Upper lobe of left lung (tissue), 6 donors: ENCODE measurements around the gene TRIM34. TPM values are rescaled to one million over a fixed set of nuclear protein-coding genes. Genes with fewer than 3 reads are reported as not detected.
"Not testable (repeated sequence)": the region's sequence is repeated elsewhere in the genome, so short reads cannot be mapped to it uniquely, and the experiment has no call there.

Experiments
- ATAC-seq, 2 donors: fragments of 200-7000 bp; cut with Tn5 transposase; one replicate each; pipeline ENCODE4 v1.9.1; 2022; ENCODE audit warnings: mild to moderate bottlenecking in 2 of 2, moderate library complexity in 2 of 2; ENCODE audit not compliant: low FRiP score in 2 of 2
- DNase-seq, 2 donors: peaks; one replicate each; pipeline ENCODE4 v3.0.0-alpha.2; 2019 to 2020
- H3K27ac ChIP-seq, 4 donors: fragments of 200-600 bp; sonication (generic); one replicate each; pipeline ENCODE4 v1.5.1; 2016 to 2019
- H3K27me3 ChIP-seq, 4 donors: fragments of 200-600 bp; sonication (generic); one replicate each; pipeline ENCODE4 v1.5.1; 2017 to 2019
- H3K36me3 ChIP-seq, 4 donors: fragments of 200-600 bp; sonication (generic); one replicate each; pipeline ENCODE4 v1.5.1; 2016 to 2019
- H3K4me1 ChIP-seq, 4 donors: fragments of 200-600 bp; sonication (generic); one replicate each; pipeline ENCODE4 v1.5.1; 2018 to 2019
- H3K4me3 ChIP-seq, 4 donors: fragments of 200-600 bp; sonication (generic); one replicate each; pipeline ENCODE4 v1.5.1; 2017 to 2019; ENCODE audit warnings: mild to moderate bottlenecking in 2 of 4, moderate library complexity in 1 of 4
- H3K9me3 ChIP-seq, 4 donors: fragments of 200-600 bp; sonication (generic); one replicate each; pipeline ENCODE4 v1.5.1; 2018 to 2019
- CTCF ChIP-seq, 6 experiments: fragments of 450-650 bp in 4 of 6; fragments of 200-600 bp in 2 of 6; sonication (generic) in 2 of 6; IDR thresholded peaks; one replicate each; pipeline ENCODE4 v1.5.1; 2016 to 2019; ENCODE audit warnings: antibody characterized with exemption in 6 of 6
- EP300 ChIP-seq, 4 donors: sonication (generic); formaldehyde crosslinking; IDR thresholded peaks; one replicate each; pipeline ENCODE4 v1.5.1; 2017; ENCODE audit warnings: antibody characterized with exemption in 4 of 4, control low read depth in 2 of 4
- POLR2A ChIP-seq, 4 donors: fragments of 450-650 bp; IDR thresholded peaks; one replicate each; pipeline ENCODE4 v1.5.1; 2016 to 2017; ENCODE audit warnings: antibody characterized with exemption in 4 of 4, mild to moderate bottlenecking in 2 of 4
- POLR2AphosphoS5 ChIP-seq, 2 donors: sonication (generic); formaldehyde crosslinking; IDR thresholded peaks; one replicate each; pipeline ENCODE4 v1.5.1; 2017; ENCODE audit warnings: antibody characterized with exemption in 2 of 2
- WGBS, 2 donors: methylation state at CpG; one replicate each; pipeline ENCODE4 v1.1.5; 2017 to 2018; 5-methylcytosine and 5-hydroxymethylcytosine counted together
- total RNA-seq, 6 donors: library from RNA; depleted of rRNA in 4 of 6; stranded (reverse); fragments of >200 nt in 4 of 6; gene quantifications; one replicate each; pipeline versions ENCODE4 v1.1.0 to v1.2.1, GENCODE V29; 2016 to 2021
- donor health status: DM: no; HTN: no; CAD: no; lungs with moderate emphysema.
- donor health status: DM: no; HTN: yes; CAD: no; lungs with severe emphysema.

Gene TRIM34
- total RNA-seq, 6 donors from 2014 or later, result 5.8 to 15.0 (median 8.4) TPM

- no peak for DNase-seq
Measured at GRCh38 chr11:5671831-5672230, 47.0 kb downstream of the TRIM34 start.

GRCh38 chr11:5674391-5674790, 49.6 kb downstream of the TRIM34 start:
- H3K27ac ChIP-seq, result no peak overlapping the region
- peaks cover 8 to 54% (median 21%) of the 10 kb centered on the region in 4 donors for H3K36me3 ChIP-seq
- H3K4me3 ChIP-seq, result no peak overlapping the region
- ATAC-seq (peak in 1 of 2 donors; percentile 6), DNase-seq (no peak)
- TF ChIP-seq EP300 (IDR thresholded peaks at IDR 0.05) (no peak), POLR2A (IDR thresholded peaks at IDR 0.05) (no peak), POLR2AphosphoS5 (IDR thresholded peaks at IDR 0.05) (no peak), CTCF (IDR thresholded peaks at IDR 0.05) (no peak)
- H3K27me3 ChIP-seq, result no peaks in the 10 kb centered on the region
- H3K9me3 ChIP-seq, result no peaks in the 10 kb centered on the region
- 99 to 100% methylated on average over 4 of the region's 4 CpGs for WGBS, 2 donors
- no peaks in the 10 kb centered on the region for H3K4me1 ChIP-seq

More at GRCh38 chr11:5671831-5672230, 47.0 kb downstream of the TRIM34 start:
- no peaks in the 10 kb centered on the region for H3K9me3 ChIP-seq
- H3K27me3 ChIP-seq, result no peaks in the 10 kb centered on the region
- no peak for ATAC-seq
- H3K36me3 ChIP-seq, result peaks cover 0 to 57% (median 14%) of the 10 kb centered on the region in 4 donors
- TF ChIP-seq EP300 (IDR thresholded peaks at IDR 0.05), result no peak
- no peak for TF ChIP-seq POLR2A (IDR thresholded peaks at IDR 0.05)
- TF ChIP-seq CTCF (IDR thresholded peaks at IDR 0.05), result no peak
- no peak for TF ChIP-seq POLR2AphosphoS5 (IDR thresholded peaks at IDR 0.05)
- H3K4me1 ChIP-seq, result peaks cover 0 to 5% (median 0%) of the 10 kb centered on the region in 4 donors
- H3K4me3 ChIP-seq, result no peak overlapping the region
- no peak overlapping the region for H3K27ac ChIP-seq

DNA sequence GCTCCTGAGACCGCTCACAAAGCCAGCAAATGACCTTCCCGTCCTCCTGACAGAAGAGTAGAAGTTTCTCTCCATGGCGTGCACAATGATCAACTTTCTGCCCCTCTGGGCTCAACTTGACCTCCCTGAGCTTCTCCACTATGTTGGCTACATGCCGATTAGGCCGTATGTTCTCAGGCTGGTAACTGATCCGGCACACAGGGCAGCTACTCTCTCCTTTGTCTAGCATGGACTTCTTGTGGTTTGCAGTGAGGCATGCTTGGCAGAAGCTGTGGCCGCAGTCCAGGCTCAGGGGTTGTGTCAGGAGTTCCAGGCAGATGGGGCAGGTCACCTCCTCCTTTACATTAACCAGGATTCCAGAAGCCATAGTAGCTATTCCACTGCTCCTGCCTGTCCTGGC, 55.0 kb downstream of the TRIM34 start:
- WGBS, 2 donors, result 95% methylated on average over 5 to 7 of the region's 7 CpGs

GRCh38 chr11:5682890-5683441, 58.2 kb downstream of the TRIM34 start:
- 85 to 92% methylated on average over 22 to 23 of the region's 33 CpGs for WGBS, 2 donors
- H3K27ac ChIP-seq, ATAC-seq, H3K9me3 ChIP-seq, H3K27me3 ChIP-seq: not testable (repeated sequence)
- peak overlapping the region in 1 of 4 donors; percentile 55 for H3K4me3 ChIP-seq
- peaks cover 4 to 21% (median 10%) of the 10 kb centered on the region in 4 donors for H3K36me3 ChIP-seq
- H3K4me1 ChIP-seq, result peaks cover 0 to 31% (median 13%) of the 10 kb centered on the region in 4 donors
- peak in 1 of 2 donors; percentile 64 for DNase-seq

More for the DNA sequence above, 55.0 kb downstream of the TRIM34 start:
- ATAC-seq (no peak), DNase-seq (no peak)
- peaks cover 8 to 32% (median 13%) of the 10 kb centered on the region in 4 donors for H3K36me3 ChIP-seq
- H3K4me1 ChIP-seq, result peaks cover 0 to 18% (median 9%) of the 10 kb centered on the region in 4 donors
- H3K27me3 ChIP-seq, result no peaks in the 10 kb centered on the region
- H3K9me3 ChIP-seq, result no peaks in the 10 kb centered on the region
- H3K27ac ChIP-seq, result no peak overlapping the region
- TF ChIP-seq CTCF (IDR thresholded peaks at IDR 0.05) (no peak), EP300 (IDR thresholded peaks at IDR 0.05) (no peak), POLR2AphosphoS5 (IDR thresholded peaks at IDR 0.05) (no peak), POLR2A (IDR thresholded peaks at IDR 0.05) (no peak)
- no peak overlapping the region for H3K4me3 ChIP-seq

DNA sequence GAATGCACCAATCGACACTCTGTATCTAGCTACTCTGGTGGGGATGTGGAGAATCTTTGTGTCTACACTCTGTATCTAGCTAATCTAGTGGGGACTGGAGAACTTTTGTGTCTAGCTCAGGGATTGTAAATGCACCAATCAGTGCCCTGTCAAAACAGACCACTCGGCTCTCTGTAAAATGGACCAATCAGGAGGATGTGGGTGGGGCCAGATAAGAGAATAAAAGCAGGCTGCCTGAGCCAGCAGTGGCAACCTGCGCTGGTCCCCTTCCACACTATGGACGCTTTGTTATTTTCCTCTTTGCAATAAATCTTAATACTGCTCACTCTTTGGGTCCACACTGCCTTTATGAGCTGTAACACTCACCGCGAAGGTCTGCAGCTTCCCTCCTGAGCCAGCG, 58.8 kb downstream of the TRIM34 start:
- TF ChIP-seq POLR2A (IDR thresholded peaks at IDR 0.05) (peak in 2 of 4 donors; percentile 35 to 58), POLR2AphosphoS5 (IDR thresholded peaks at IDR 0.05) (peak in 1 of 2 donors; percentile 73)
- not testable (repeated sequence) for H3K27me3 ChIP-seq, ATAC-seq, H3K9me3 ChIP-seq, DNase-seq
- Histone ChIP-seq H3K27ac (peak overlapping the region; percentile 82 to 92 (median 88)), H3K4me1 (peaks cover 0 to 35% (median 14%) of the 10 kb centered on the region in 4 donors), H3K4me3 (peak overlapping the region in 3 of 4 donors; percentile 37 to 55 (median 51)), H3K36me3 (peaks cover 0 to 14% (median 4%) of the 10 kb centered on the region in 4 donors)
- 37 to 45% methylated on average over 7 of the region's 7 CpGs for WGBS, 2 donors
